HCT116 (cell line): ENCODE measurements around the gene SPTBN4. TPM values are rescaled to one million over a fixed set of nuclear protein-coding genes. Genes with fewer than 3 reads are reported as not detected.

Experiments used
- ATAC-seq: fragments of 200-7000 bp; cut with Tn5 transposase; 2 replicates; pipeline ENCODE4 v1.9.1; 2020; ENCODE audit warnings: mild to moderate bottlenecking, moderate library complexity
- BruUV-seq: library from RNA; stranded (reverse); fragments of 400-500 nt; replicated peaks from 2 replicates; lab custom pipeline; 2021; lab: Mats Ljungman, UMichigan
- CTCF ChIA-PET: fragments of 300-600 bp; sonication (Branson Sonifier 250); formaldehyde crosslinking; loops from one replicate; lab custom pipeline; 2021; ENCODE audit warnings: antibody characterized with exemption; lab: Charles Lee
- POLR2A ChIA-PET: fragments of 300-600, 350-600 bp; sonication (Branson Sonifier 250); formaldehyde crosslinking; loops from one replicate; lab custom pipeline; 2021; ENCODE audit warnings: antibody characterized with exemption; lab: Charles Lee
- RAD21 ChIA-PET, 2 experiments: fragments of 300-600 bp; sonication (Branson Sonifier 250); formaldehyde crosslinking; loops; one replicate each; lab custom pipeline; 2023; ENCODE audit warnings: low total read pairs in 2 of 2; ENCODE audit not compliant: uncharacterized antibody in 2 of 2, unreplicated experiment in 2 of 2, low non-redundant PET in 1 of 2; lab: Charles Lee
- DNase-seq: peaks from one replicate; pipeline ENCODE4 v3.0.0-alpha.2; 2010; ENCODE audit warnings: low read depth, low spot score
- H2AFZ ChIP-seq: fragments of 200-600 bp; shearing (Covaris generic), sonication (generic); 2 replicates; pipeline ENCODE4 v1.6.1; 2017; ENCODE audit warnings: low read depth, mixed run types, mixed read lengths, antibody characterized with exemption, low read length; ENCODE audit not compliant: poor library complexity, severe bottlenecking
- H3K27ac ChIP-seq: 2 replicates; pipeline ENCODE4 v1.5.1; 2012; ENCODE audit warnings: low read depth, low read length
- H3K27me3 ChIP-seq: fragments of 200-600 bp; sonication (generic); 2 replicates; pipeline ENCODE4 v1.6.1; 2016; ENCODE audit warnings: mixed run types, low read length, mixed read lengths; ENCODE audit not compliant: insufficient read depth
- H3K36me3 ChIP-seq, 2 experiments: fragments of 200-500 bp in 1 of 2; fragments of 200-600 bp in 1 of 2; sonication (Bioruptor generic) in 1 of 2; sonication (generic) in 1 of 2; 2 replicates each; pipeline versions ENCODE4 v1.5.1 to v1.6.1; 2014 to 2016; ENCODE audit warnings: low read length in 2 of 2, inconsistent platforms in 1 of 2, mixed read lengths in 1 of 2, mixed run types in 1 of 2; ENCODE audit not compliant: insufficient read depth in 2 of 2, control insufficient read depth in 1 of 2
- H3K4me1 ChIP-seq, 2 experiments: fragments of 200-600 bp in 1 of 2; sonication (generic) in 1 of 2; 2 replicates each; pipeline versions ENCODE4 v1.5.1 to v1.6.1; 2012 to 2017; ENCODE audit warnings: low read length in 2 of 2, inconsistent platforms in 1 of 2, mild to moderate bottlenecking in 1 of 2, mixed read lengths in 1 of 2, mixed run types in 1 of 2, moderate library complexity in 1 of 2; ENCODE audit not compliant: insufficient read depth in 2 of 2, control insufficient read depth in 1 of 2
- H3K4me2 ChIP-seq: fragments of 200-600 bp; sonication (generic); 2 replicates; pipeline ENCODE4 v1.6.1; 2017; ENCODE audit warnings: mixed run types, low read length, mixed read lengths
- H3K4me3 ChIP-seq, 2 experiments: fragments of 200-600 bp in 1 of 2; sonication (generic) in 1 of 2; replicated peaks in 1 of 2; 2 replicates each; pipeline ENCODE4 v1.5.1; 2011 to 2016; ENCODE audit warnings: low read length in 2 of 2, control low read depth in 1 of 2, low read depth in 1 of 2, mild to moderate bottlenecking in 1 of 2, mixed read lengths in 1 of 2, mixed run types in 1 of 2
- H3K79me2 ChIP-seq: fragments of 200-600 bp; sonication (generic); 2 replicates; pipeline ENCODE4 v1.6.1; 2017; ENCODE audit warnings: mild to moderate bottlenecking, mixed run types, low read length, moderate library complexity, mixed read lengths; ENCODE audit not compliant: insufficient read depth
- H3K9ac ChIP-seq: fragments of 200-600 bp; sonication (generic); 2 replicates; pipeline ENCODE4 v1.6.1; 2016; ENCODE audit warnings: low read length, mixed read lengths
- H3K9me2 ChIP-seq: fragments of 200-600 bp; sonication (generic), shearing (Covaris generic); 2 replicates; pipeline ENCODE4 v1.6.1; 2017; ENCODE audit warnings: mixed run types, mild to moderate bottlenecking, moderate library complexity; ENCODE audit not compliant: insufficient read depth
- H3K9me3 ChIP-seq, 2 experiments: fragments of 200-500 bp in 1 of 2; fragments of 200-600 bp in 1 of 2; sonication (Bioruptor generic) in 1 of 2; sonication (generic) in 1 of 2; 2 replicates each; pipeline ENCODE4 v1.6.1; 2014 to 2017; ENCODE audit warnings: low read length in 2 of 2, mixed read lengths in 2 of 2, inconsistent platforms in 1 of 2, low read depth in 1 of 2, mild to moderate bottlenecking in 1 of 2, mixed run types in 1 of 2, moderate library complexity in 1 of 2; ENCODE audit not compliant: control insufficient read depth in 1 of 2, insufficient read depth in 1 of 2
- H4K20me1 ChIP-seq: fragments of 200-600 bp; sonication (generic), shearing (Covaris generic); 2 replicates; pipeline ENCODE4 v1.6.1; 2017; ENCODE audit warnings: mixed run types, mild to moderate bottlenecking, moderate library complexity; ENCODE audit not compliant: insufficient read depth
- CEBPB ChIP-seq: IDR thresholded peaks from 2 replicates; pipeline ENCODE4 v1.6.1; 2012; ENCODE audit warnings: low read depth
- CTCF ChIP-seq, 3 experiments: fragments of 200-600 bp in 1 of 3; sonication (generic) in 1 of 3; IDR thresholded peaks in 2 of 3; conservative IDR thresholded peaks in 1 of 3; 2 replicates each; pipeline ENCODE4 v1.5.1; 2012 to 2017; ENCODE audit warnings: low read depth in 2 of 3, low read length in 2 of 3, antibody characterized with exemption in 1 of 3, borderline replicate concordance in 1 of 3, control low read depth in 1 of 3, mild to moderate bottlenecking in 1 of 3, mixed read lengths in 1 of 3, mixed run types in 1 of 3, moderate library complexity in 1 of 3; ENCODE audit not compliant: insufficient read depth in 1 of 3
- ELF1 ChIP-seq: IDR thresholded peaks from 2 replicates; pipeline ENCODE4 v1.6.1; 2012; ENCODE audit warnings: low read depth, borderline replicate concordance
- EZH2phosphoT487 ChIP-seq: fragments of 200-600 bp; IDR thresholded peaks from 2 replicates; pipeline ENCODE4 v1.6.1; 2018; ENCODE audit warnings: antibody characterized with exemption, borderline replicate concordance
- FOSL1 ChIP-seq: IDR thresholded peaks from 2 replicates; pipeline ENCODE4 v1.6.1; 2012; ENCODE audit warnings: low read depth
- JUND ChIP-seq: IDR thresholded peaks from 2 replicates; pipeline ENCODE4 v1.6.1; 2012
- MAX ChIP-seq: IDR thresholded peaks from 2 replicates; pipeline ENCODE4 v1.6.1; 2012
- POLR2A ChIP-seq: IDR thresholded peaks from 2 replicates; pipeline ENCODE4 v1.7.0; 2011; ENCODE audit warnings: borderline replicate concordance; ENCODE audit not compliant: insufficient read depth, insufficient read length; ENCODE audit errors: extremely low read depth
- POLR2AphosphoS5 ChIP-seq: IDR thresholded peaks from 2 replicates; pipeline ENCODE4 v1.6.1; 2011; ENCODE audit warnings: mild to moderate bottlenecking, low read depth, low read length, moderate library complexity
- RAD21 ChIP-seq: IDR thresholded peaks from 2 replicates; pipeline ENCODE4 v1.6.1; 2012; ENCODE audit warnings: low read depth, mild to moderate bottlenecking
- REST ChIP-seq: IDR thresholded peaks from 2 replicates; pipeline ENCODE4 v1.6.1; 2012; ENCODE audit warnings: low read depth
- SIN3A ChIP-seq: IDR thresholded peaks from 2 replicates; pipeline ENCODE4 v1.6.1; 2012; ENCODE audit warnings: low read depth
- SRF ChIP-seq: IDR thresholded peaks from 2 replicates; pipeline ENCODE4 v1.6.1; 2012; ENCODE audit warnings: low read depth
- TCF7L2 ChIP-seq: IDR thresholded peaks from 2 replicates; pipeline ENCODE4 v1.7.0; 2011; ENCODE audit warnings: borderline replicate concordance, inconsistent platforms; ENCODE audit not compliant: insufficient read depth, insufficient read length; ENCODE audit errors: extremely low read depth
- YY1 ChIP-seq: IDR thresholded peaks from 2 replicates; pipeline ENCODE4 v1.6.1; 2011; ENCODE audit warnings: low read length, low read depth, moderate library complexity, mild to moderate bottlenecking; ENCODE audit not compliant: insufficient replicate concordance; ENCODE audit errors: extremely low read depth
- ZNF274 ChIP-seq: fragments of 200-500 bp; sonication (Bioruptor generic); IDR thresholded peaks from 2 replicates; pipeline ENCODE4 v1.6.1; 2014; ENCODE audit warnings: mild to moderate bottlenecking, low read depth, low read length, inconsistent platforms
- intact Hi-C: fragments of 100-400 bp; cut with micrococcal nuclease; formaldehyde crosslinking; loops from 2 replicates; pipeline ENCODE4 v1.10.0; 2022
- total RNA-seq: library from RNA; stranded (reverse); gene quantifications from one replicate; pipeline ENCODE4 v1.2.1, GENCODE V29; 2021; ENCODE audit not compliant: unreplicated experiment
- TF ChIP-seq, protein P1 (sequence below): IDR thresholded peaks from 2 replicates; pipeline ENCODE4 v1.6.1; 2011; ENCODE audit warnings: mild to moderate bottlenecking, low read length, moderate library complexity; ENCODE audit not compliant: insufficient replicate concordance; ENCODE audit errors: extremely low read depth

Gene SPTBN4
- total RNA-seq, 1 experiment from 2014 or later: 4.6 TPM

DNA sequence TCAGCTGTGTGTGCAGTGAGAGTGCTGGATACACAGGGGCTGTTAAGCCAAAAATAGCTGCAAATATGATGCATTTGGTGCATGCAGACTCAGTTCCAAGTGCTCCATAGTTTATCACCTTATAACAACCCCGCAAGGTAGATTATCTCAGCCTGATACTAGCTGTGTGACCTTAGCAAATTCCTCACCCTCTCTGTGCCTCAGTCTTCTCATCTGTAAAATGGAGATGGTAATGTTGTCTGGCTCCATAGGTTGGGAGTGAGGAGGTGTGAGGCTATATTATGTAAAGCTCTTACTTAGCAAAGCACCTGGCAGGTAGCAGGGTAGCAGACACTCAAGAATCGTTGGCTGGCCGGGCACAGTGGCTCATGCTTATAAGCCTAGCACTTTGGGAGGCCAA is 86.0 kb downstream of the SPTBN4 start:
- Histone ChIP-seq H2AFZ (no peak overlapping the region), H3K4me1 (peaks cover 4 to 11% of the 10 kb centered on the region in 2 experiments), H3K9me3 (no peaks in the 10 kb centered on the region), H3K27me3 (no peaks in the 10 kb centered on the region), H3K79me2 (no peaks in the 10 kb centered on the region), H3K9ac (no peak overlapping the region), H3K27ac (no peak overlapping the region), H4K20me1 (no peaks in the 10 kb centered on the region), H3K36me3 (no peaks in the 10 kb centered on the region), H3K4me3 (no peak overlapping the region), H3K4me2 (no peak overlapping the region), H3K9me2 (no peaks in the 10 kb centered on the region)
- no TSS peak for BruUV-seq
- ChIA-PET CTCF (no interaction called here), RAD21 (no interaction called here), POLR2A (no interaction called here)
- TF ChIP-seq, protein P1, sequence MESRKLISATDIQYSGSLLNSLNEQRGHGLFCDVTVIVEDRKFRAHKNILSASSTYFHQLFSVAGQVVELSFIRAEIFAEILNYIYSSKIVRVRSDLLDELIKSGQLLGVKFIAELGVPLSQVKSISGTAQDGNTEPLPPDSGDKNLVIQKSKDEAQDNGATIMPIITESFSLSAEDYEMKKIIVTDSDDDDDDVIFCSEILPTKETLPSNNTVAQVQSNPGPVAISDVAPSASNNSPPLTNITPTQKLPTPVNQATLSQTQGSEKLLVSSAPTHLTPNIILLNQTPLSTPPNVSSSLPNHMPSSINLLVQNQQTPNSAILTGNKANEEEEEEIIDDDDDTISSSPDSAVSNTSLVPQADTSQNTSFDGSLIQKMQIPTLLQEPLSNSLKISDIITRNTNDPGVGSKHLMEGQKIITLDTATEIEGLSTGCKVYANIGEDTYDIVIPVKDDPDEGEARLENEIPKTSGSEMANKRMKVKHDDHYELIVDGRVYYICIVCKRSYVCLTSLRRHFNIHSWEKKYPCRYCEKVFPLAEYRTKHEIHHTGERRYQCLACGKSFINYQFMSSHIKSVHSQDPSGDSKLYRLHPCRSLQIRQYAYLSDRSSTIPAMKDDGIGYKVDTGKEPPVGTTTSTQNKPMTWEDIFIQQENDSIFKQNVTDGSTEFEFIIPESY: no peak
- TF ChIP-seq POLR2A: no peak
- no peak for TF ChIP-seq SRF
- no peak for TF ChIP-seq FOSL1
- TF ChIP-seq RAD21: no peak
- no peak for TF ChIP-seq SIN3A
- TF ChIP-seq CTCF (IDR thresholded peaks at IDR 0.05 in 2 of 3, conservative IDR thresholded peaks at IDR 0.05 in 1 of 3; ENCODE audit: borderline replicate concordance in 1 of 3, insufficient read depth in 1 of 3, low read depth in 2 of 3, low read length in 2 of 3): no peak
- TF ChIP-seq MAX: no peak
- TF ChIP-seq CEBPB: no peak
- no peak for TF ChIP-seq EZH2phosphoT487
- TF ChIP-seq YY1: no peak
- TF ChIP-seq ZNF274: no peak
- TF ChIP-seq POLR2AphosphoS5: no peak
- no peak for TF ChIP-seq TCF7L2
- TF ChIP-seq REST: no peak
- TF ChIP-seq ELF1: no peak
- no peak for TF ChIP-seq JUND
- intact Hi-C loops: no loop called here
- DNase-seq: no peak
- no peak for ATAC-seq
